ENCODE results near the gene COLGALT1.
"Not testable (repeated sequence)": the region's sequence is repeated elsewhere in the genome, so short reads cannot be mapped to it uniquely, and the experiment has no call there.

COLGALT1 gene

DNA sequence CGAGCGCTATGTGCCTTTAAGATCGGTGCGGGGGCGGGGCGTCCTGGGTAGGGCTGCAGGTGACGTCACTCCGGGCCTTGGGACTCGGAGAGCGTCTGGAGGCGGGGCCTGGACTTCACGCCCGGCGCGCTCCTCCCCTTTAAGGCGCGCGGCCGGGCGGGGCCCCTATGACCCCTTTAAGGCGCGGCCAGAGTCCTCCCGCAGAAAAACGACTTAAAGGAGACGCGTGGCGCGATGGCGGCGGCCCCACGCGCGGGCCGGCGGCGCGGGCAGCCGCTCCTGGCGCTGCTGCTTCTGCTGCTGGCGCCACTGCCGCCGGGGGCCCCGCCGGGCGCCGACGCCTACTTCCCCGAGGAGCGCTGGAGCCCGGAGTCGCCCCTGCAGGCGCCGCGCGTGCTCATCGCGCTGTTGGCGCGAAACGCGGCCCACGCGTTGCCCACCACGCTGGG, at the start of gene COLGALT1:
COLGALT1 (plus strand) TSS at position 170 of the 449 bp plus-strand sequence; CDS start at position 235, 65 bp downstream.
- DNase-seq: peak; percentile 83

DNA sequence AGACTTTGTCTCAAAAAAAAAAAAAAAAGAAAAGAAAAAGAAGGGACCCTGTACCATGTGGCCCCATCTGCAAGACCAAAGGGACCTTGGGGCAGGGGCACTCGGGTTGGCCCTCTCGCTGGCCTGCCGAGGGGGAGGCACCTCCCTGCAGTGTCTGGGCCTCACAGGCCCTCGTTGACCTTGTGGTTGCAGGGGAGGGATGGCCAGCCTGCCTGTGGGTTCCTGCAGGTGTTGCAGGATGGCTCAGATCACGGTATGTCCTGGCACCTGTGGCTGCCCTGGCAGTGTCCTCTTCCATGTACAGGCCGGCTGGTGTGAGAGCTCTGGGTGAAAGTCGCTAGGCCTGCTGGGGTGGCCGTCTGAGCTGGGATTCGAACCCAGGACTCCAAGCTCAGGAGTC, 48.7 kb upstream of the COLGALT1 start:
- DNase-seq: no peak

DNA sequence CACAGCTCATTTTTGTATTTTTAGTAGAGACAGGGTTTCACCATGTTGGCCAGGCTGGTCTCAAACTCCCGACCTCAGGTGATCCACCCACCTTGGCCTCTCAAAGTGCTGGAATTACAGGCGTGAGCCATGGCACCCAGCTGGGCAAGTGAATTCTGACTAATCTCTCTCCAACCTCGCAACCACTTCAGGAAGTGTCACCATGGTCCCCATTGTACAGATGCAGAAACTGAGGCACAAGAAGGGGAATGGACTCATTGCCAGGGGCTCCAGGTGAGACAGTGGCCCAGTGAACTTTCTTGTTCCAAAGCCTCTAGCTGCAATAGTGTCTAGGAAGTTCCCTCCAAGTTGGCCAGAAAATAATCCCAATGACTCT, 46.9 kb upstream of the COLGALT1 start:
- DNase-seq: not testable (repeated sequence)

GRCh38 chr19:17510220-17510993, 45.0 kb upstream of the COLGALT1 start:
- DNase-seq: no peak

DNA sequence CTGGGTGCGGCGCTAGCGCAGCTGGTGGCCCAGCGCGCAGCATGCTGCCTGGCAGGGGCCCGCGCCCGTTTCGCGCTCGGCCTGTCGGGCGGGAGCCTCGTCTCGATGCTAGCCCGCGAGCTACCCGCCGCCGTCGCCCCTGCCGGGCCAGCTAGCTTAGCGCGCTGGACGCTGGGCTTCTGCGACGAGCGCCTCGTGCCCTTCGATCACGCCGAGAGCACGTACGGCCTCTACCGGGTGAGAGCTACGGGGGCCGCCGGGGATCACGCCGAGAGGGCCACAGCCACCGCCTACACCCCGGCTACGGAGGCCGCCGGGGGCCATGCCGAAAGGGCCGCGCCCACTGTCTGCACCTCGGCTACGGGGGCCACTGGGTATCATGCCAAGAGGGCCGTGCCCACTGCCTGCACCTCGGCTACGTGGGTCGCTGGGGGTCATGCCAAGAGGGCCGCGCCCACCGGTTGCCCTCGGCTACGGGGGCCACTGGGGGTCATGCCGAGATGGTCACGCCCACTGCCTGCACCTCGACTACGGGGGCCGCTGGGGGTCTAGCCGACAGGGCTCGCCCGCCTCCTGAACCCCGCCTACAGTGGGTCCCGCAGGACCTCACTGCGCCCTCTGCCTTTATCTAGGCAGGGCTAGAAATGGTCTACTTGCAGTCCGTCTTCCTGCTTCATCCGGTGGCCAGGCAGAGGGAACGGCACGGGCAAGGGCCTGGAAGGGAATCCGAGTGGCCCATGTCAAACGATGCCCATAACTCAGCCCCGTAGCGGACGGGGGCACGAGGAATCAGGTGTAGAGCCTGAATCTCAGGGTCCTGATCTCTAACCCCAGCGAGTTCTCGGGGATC, 43.5 kb upstream of the COLGALT1 start:
- no peak for DNase-seq

DNA sequence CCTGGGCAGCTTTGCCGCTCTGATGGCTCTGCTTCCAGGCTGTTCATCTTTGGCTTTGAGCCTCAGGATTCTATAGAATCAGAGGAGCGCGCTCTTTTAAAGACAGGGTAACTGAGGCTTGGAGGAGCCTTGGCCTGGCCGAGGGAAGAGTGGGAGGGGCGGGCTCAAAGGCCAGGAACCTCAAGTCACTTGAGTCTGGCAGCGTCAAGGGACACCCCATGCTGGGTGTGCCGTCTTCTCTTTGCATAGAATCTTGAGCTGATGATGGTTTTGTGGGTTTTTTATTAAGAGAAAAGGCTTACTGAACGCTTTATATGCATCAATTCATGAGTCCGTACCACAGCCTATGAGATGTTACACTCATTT, 42.9 kb upstream of the COLGALT1 start:
- DNase-seq: no peak

DNA sequence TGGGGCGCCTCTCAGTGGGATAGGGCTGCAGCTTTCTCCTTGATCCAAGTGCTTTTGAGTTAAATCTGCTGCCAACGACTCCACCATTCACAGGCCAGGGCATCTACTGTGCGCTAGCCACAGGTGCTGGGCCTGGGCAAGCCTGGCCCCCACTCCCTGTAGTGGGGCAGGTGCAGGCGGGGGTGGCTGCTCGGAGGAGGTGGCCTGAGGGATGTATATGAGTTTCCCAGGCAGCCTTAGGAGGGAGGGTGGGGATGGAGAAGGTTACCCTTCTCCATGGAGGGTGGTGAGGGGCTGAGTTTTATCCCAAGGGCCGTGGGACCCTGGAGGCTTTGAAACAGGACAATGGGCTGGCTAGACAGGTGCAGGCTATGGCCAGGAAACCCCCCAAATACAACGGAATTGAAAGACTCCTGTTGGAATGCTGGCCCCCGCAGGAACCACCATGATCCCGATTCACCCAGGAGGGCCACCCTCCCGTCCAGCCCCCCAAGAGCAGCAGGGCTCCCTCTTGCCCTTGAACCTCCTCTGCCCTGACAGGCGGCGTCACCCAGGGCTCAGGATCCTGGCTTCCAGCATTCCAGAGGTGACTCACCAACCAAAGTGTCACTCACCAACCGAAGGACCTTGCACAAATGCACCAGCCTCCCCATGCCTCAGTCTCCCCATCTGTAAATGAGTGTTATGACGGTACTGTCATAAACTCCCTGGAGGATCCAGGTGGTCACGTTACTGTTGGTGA, 39.9 kb upstream of the COLGALT1 start:
- DNase-seq: no peak

- no peak for DNase-seq
These were observed 37.6 kb upstream of the COLGALT1 start for GRCh38 chr19:17517898-17518297.

DNA sequence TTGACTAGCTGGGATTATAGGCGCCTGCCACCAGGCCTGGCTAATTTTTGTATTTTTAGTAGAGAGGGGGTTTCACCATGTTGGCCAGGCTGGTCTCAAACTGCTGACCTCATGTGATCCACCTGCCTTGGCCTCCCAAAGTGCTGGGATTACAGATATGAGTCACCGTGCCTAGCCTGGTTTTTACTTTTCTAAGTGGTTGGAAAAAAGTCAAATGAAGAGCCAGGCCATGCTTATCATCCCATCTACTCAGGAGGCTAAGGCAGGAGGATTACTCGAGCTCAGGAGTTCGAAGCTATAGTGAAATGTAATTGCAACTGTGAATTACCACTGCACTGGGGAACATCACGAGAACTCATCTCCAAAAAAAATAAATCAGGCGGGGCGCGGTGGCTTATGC, 36.8 kb upstream of the COLGALT1 start:
- DNase-seq: not testable (repeated sequence)

DNA sequence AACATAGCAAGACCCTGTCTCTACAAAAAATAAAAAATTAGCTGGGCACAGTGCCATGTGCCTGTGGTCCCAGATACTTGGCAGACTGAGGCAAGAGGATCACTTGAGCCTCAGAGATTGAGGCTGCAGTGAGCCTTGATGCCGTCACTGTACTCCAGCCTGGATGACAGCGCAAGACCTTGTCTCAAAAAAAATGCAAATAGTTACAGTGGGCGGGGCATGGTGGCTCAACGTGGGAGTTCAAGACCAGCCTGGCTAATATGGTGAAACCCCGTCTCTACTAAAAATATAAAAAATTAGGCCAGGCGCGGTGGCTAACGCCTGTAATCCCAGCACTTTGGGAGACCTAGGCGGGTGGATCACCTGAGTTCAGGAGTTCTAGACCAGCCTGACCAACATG, 35.5 kb upstream of the COLGALT1 start:
- DNase-seq: no peak

DNA sequence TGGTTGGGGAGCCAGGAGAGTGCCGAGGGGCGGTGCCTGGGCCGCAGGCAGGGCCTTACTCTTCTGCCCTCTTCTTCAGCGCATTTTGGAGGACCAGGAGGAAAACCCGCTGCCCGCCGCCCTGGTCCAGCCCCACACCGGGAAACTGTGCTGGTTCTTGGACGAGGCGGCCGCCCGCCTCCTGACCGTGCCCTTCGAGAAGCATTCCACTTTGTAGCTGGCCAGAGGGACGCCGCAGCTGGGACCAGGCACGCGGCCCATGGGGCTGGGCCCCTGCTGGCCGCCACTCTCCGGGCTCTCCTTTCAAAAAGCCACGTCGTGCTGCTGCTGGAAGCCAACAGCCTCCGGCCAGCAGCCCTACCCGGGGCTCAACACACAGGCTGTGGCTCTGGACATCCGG, 34.6 kb upstream of the COLGALT1 start:
- no peak for DNase-seq

GRCh38 chr19:17522988-17523872, 32.2 kb upstream of the COLGALT1 start:
- DNase-seq: no peak

GRCh38 chr19:17524651-17525050, 30.8 kb upstream of the COLGALT1 start:
- no peak for DNase-seq

GRCh38 chr19:17525141-17525540, 30.3 kb upstream of the COLGALT1 start:
- no peak for DNase-seq

DNA sequence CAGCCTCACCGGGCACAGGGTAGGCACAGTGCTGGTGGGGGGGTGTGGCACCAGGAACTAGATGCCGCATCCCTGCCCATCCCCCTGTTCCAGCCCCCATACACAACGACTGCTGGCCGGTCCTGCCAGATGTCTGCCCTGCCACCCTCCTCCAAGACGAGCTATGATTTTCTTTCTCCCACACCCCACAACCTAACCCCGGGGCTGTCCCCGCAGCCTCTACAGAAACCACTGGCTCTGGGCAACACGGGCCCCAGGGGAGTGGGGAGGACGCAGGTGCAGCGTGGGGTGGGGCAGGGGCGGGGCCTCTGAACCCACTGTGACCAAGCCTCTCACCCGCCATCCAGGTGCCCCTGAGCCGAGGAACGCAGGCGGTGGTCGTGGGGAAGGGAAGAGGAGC, 28.5 kb upstream of the COLGALT1 start:
- no peak for DNase-seq

- DNase-seq: no peak
These were observed 28.1 kb upstream of the COLGALT1 start for GRCh38 chr19:17527326-17527725.

DNA sequence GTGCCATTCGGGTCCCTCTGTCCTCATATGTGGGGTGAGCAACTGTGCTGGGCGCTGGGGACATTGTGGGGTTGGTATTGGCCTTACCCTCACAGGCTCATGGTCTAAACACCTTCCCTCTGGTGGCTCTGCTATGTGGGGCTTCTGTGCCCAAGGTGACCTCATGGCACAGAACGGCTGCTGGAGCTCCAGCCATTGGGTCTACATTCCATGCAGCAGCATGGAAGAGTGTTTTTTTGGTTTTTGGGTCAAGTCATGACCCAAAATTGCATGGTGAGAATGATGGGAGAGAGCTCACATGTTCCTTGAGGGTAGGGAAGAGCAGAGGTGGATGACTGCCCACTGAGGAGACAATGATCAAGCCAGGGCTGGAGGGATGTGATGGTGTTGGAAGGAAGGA, 26.8 kb upstream of the COLGALT1 start:
- DNase-seq: no peak

DNA sequence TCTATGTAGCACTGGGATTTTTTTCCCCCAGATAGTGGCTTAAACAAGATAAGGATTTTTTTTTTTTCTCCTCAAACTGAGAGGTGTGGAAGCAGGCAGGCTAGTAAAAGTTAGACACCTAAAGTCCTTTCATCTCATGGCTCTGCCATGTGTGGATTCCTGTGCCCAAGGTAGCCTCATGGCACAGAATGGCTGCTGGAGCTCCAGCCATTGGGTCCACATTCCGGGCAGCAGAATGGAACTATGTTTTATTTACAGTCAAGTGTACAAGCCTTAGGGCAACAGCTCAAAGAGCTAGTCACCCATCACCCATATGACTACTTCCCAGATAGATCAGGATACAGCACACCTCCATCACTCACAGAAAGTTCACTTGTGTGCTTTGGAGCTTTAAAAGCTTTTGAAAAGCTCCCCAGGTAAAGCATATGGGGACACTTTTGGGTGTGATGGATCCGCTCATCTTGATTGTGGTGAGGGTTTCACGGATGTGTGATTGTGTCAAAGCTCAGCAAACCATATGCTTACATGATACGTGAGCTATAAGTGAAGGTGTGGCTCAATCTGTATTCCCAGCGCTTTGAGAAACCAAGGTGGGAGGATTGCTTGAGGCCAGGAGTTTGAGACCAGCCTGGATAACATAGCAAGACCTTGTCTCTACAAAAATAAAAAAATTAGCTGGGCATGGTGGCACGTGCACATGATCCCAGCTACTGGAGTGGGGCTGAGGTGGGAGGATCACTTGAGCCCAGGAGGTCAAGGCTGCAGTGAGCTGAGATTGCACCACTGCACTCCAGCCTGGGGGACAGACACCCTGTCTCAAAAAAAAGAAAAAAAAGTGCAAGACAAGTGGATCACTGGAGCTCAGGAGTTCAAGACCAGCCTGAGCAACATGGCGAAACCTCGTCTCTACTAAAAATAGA, 25.9 kb upstream of the COLGALT1 start:
- no peak for DNase-seq

DNA sequence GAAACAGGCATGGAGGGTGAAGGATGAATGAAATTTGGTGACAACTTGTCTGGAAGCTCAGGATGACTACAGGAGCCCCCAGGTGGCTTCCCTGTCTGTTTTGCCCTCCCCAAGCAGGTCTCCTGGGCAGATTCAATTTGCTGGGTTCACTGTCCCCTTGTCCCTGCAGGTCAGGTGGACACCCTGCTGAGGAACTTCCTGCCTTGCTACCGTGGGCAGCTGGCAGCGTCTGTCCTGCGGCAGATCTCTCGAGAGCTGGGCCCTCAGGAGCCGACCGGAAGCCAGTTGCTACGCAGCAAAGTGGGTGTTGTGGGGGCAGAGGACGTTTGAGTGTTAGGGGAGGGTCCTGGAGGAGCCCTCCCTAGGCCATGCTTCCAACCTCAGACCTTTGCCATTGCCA, 24.9 kb upstream of the COLGALT1 start:
- no peak for DNase-seq

GRCh38 chr19:17532116-17532515, 23.3 kb upstream of the COLGALT1 start:
- DNase-seq: no peak

DNA sequence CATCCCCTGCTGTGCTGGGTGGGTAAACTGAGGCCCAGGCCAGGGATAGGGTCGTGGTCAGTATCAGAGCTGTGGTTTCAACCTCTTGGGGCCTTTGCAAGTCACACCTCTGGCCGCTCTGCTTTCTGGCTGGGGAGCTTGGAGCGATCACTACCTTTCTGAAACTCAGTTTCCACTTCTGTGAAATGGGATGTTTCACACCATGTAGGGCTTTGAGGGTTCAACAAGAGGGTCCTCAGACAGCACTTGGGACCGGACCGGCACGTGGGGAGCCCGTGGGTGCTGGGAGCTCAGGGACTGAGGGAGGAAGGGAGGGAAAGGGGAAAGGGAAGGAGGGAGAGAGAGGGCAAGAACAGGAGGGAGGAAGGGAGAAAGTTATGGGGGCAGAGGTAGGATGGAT, 22.9 kb upstream of the COLGALT1 start:
- DNase-seq: no peak
